GM12878 (cell line): ENCODE data around the gene CHD1. TPM values are rescaled to one million over a fixed set of nuclear protein-coding genes. Genes with fewer than 3 reads are reported as not detected.

Source experiments
- ATAC-seq: fragments of 200-7000 bp; cut with Tn5 transposase; 3 replicates; pipeline ENCODE4 v1.9.1; 2020; ENCODE audit warnings: mild to moderate bottlenecking, moderate library complexity
- BruUV-seq: library from RNA; stranded (reverse); fragments of 400-500 nt; replicated peaks from 2 replicates; lab custom pipeline; 2021; lab: Mats Ljungman, UMichigan
- CTCF ChIA-PET: fragments of 300-600 bp; sonication (Branson Sonifier 250); formaldehyde crosslinking; extraction: SDS; loops from one replicate; lab custom pipeline; 2021; ENCODE audit warnings: inconsistent platforms; lab: Yijun Ruan, JAX
- POLR2A ChIA-PET: fragments of 350-600 bp; formaldehyde crosslinking; extraction: SDS; loops from one replicate; lab custom pipeline; 2021; ENCODE audit warnings: inconsistent platforms; lab: Charles Lee
- RAD21 ChIA-PET: fragments of 300-600 bp; sonication (Branson Sonifier 250); formaldehyde crosslinking; loops from one replicate; lab custom pipeline; 2023; ENCODE audit warnings: antibody characterized with exemption; ENCODE audit not compliant: unreplicated experiment; lab: Charles Lee
- SMC1A ChIA-PET: fragments of 300-600 bp; sonication (Branson Sonifier 250); formaldehyde crosslinking; loops from one replicate; lab custom pipeline; 2023; ENCODE audit not compliant: unreplicated experiment, uncharacterized antibody; lab: Charles Lee
- DNase-seq: peaks from one replicate; pipeline ENCODE4 v3.0.0-alpha.2; 2011; ENCODE audit warnings: low read depth, low spot score
- FAIRE-seq: peaks from 3 replicates; lab custom pipeline; 2011; peaks lifted over from hg19 to GRCh38; lab: Jason Lieb, UNC
- H2AFZ ChIP-seq: 2 replicates; pipeline ENCODE4 v1.6.0; 2011; ENCODE audit warnings: low read depth, low read length, control low read depth; ENCODE audit not compliant: control insufficient read depth
- H3K27ac ChIP-seq: 2 replicates; pipeline ENCODE4 v1.5.1; 2011; ENCODE audit warnings: control low read depth; ENCODE audit not compliant: control insufficient read depth, insufficient read depth
- H3K27me3 ChIP-seq, 2 experiments: replicated peaks in 1 of 2; 2 replicates each; pipeline versions ENCODE4 v1.6.0 to v1.6.1; 2011; ENCODE audit warnings: low read length in 1 of 2; ENCODE audit not compliant: control insufficient read depth in 2 of 2, insufficient read depth in 2 of 2
- H3K36me3 ChIP-seq, 2 experiments: 2 replicates each; pipeline ENCODE4 v1.5.1; 2011; ENCODE audit warnings: low read length in 1 of 2; ENCODE audit not compliant: control insufficient read depth in 2 of 2, insufficient read depth in 2 of 2
- H3K4me1 ChIP-seq: 2 replicates; pipeline ENCODE4 v1.6.1; 2011; ENCODE audit warnings: mild to moderate bottlenecking, low read length, moderate library complexity, mixed read lengths; ENCODE audit not compliant: control insufficient read depth, insufficient read depth
- H3K4me2 ChIP-seq: 2 replicates; pipeline ENCODE4 v1.6.0; 2011; ENCODE audit warnings: control low read depth; ENCODE audit not compliant: control insufficient read depth, insufficient read depth
- H3K4me3 ChIP-seq: fragments of 200-600 bp; sonication (generic); 2 replicates; pipeline ENCODE4 v1.5.1; 2016
- H3K79me2 ChIP-seq: 2 replicates; pipeline ENCODE4 v1.6.0; 2011; ENCODE audit warnings: low read length; ENCODE audit not compliant: control insufficient read depth, insufficient read depth
- H3K9ac ChIP-seq: 2 replicates; pipeline ENCODE4 v1.8.0; 2011; ENCODE audit warnings: low read length, control low read depth, mixed read lengths; ENCODE audit not compliant: control insufficient read depth, insufficient read depth
- H3K9me3 ChIP-seq: replicated peaks from 3 replicates; pipeline ENCODE4 v1.5.1; 2011; ENCODE audit warnings: mild to moderate bottlenecking, low read length; ENCODE audit not compliant: control insufficient read depth, insufficient read depth
- H4K20me1 ChIP-seq: 2 replicates; pipeline ENCODE4 v1.6.0; 2011; ENCODE audit not compliant: control insufficient read depth, insufficient read depth
- BCLAF1 ChIP-seq: fragments of 450-650 bp; IDR thresholded peaks from 2 replicates; pipeline ENCODE4 v1.6.1; 2017; ENCODE audit warnings: antibody characterized with exemption, mild to moderate bottlenecking, moderate library complexity
- BHLHE40 ChIP-seq, 2 experiments: fragments of 450-650 bp in 1 of 2; IDR thresholded peaks; 2 replicates each; pipeline ENCODE4 v1.6.1; 2011 to 2017; ENCODE audit warnings: low read depth in 2 of 2, borderline replicate concordance in 1 of 2, improper control_type of control experiment in 1 of 2, low read length in 1 of 2, mild to moderate bottlenecking in 1 of 2
- BRCA1 ChIP-seq: IDR thresholded peaks from 2 replicates; pipeline ENCODE4 v1.6.1; 2011; ENCODE audit warnings: low read depth, low read length, improper control_type of control experiment
- E4F1 ChIP-seq: fragments of 450-650 bp; IDR thresholded peaks from 2 replicates; pipeline ENCODE4 v1.6.1; 2018; ENCODE audit warnings: borderline replicate concordance, mild to moderate bottlenecking; ENCODE audit not compliant: partially characterized antibody
- POLR2AphosphoS5 ChIP-seq: IDR thresholded peaks from 2 replicates; pipeline ENCODE4 v1.6.1; 2011; ENCODE audit warnings: mild to moderate bottlenecking, low read length, inconsistent platforms
- SUPT20H ChIP-seq: IDR thresholded peaks from 2 replicates; pipeline ENCODE4 v1.6.1; 2011; ENCODE audit warnings: low read depth, mild to moderate bottlenecking, low read length, moderate library complexity, borderline replicate concordance; ENCODE audit not compliant: control insufficient read depth
- ZBTB40 ChIP-seq: fragments of 450-650 bp; IDR thresholded peaks from 2 replicates; pipeline ENCODE4 v1.6.1; 2016; ENCODE audit warnings: mild to moderate bottlenecking, moderate library complexity, borderline replicate concordance
- in situ Hi-C: fragments of 300-500 bp; cut with MboI; formaldehyde crosslinking; loops from 9 replicates; pipeline ENCODE4 v1.14.3; 2018; ENCODE audit warnings: mixed read lengths
- intact Hi-C: fragments of 100-400 bp; cut with micrococcal nuclease; formaldehyde crosslinking; loops from one replicate; pipeline ENCODE4 v1.14.2; 2022; ENCODE audit not compliant: unreplicated experiment
- polyA plus RNA-seq, 11 experiments: library from polyadenylated mRNA; depleted of rRNA in 4 of 11; unstranded in 6 of 11; stranded (reverse) in 5 of 11; fragments of >200 nt; fragmentation: Nextera tagmentation in 4 of 11; fragmentation: Illumina TruSeq in 1 of 11; extraction: Ambion mirVana in 4 of 11; extraction: Trizol in 1 of 11; gene quantifications; 1 replicate in 1 of 11; 2 replicates in 10 of 11; pipeline versions ENCODE4 v1.2.1 to v1.2.3, GENCODE V29; 2011 to 2016; ENCODE audit warnings: inconsistent platforms in 2 of 11, missing spikeins in 2 of 11, low read depth in 1 of 11
- total RNA-seq, 4 experiments: library from RNA; depleted of rRNA in 3 of 4; stranded (reverse); fragments of >200 nt in 3 of 4; fragmentation: Illumina TruSeq in 1 of 4; extraction: Trizol in 1 of 4; gene quantifications; 2 replicates each; pipeline versions ENCODE4 v1.2.1 to v1.2.3, GENCODE V29; 2013 to 2021

Gene CHD1
- total and polyA plus RNA-seq, 10 of the 15 experiments (the other 5 are each of a cell fraction or from before 2014, with no cell fraction given) = 25.5 to 158 (median 50.5) TPM

- no TSS peak for BruUV-seq
- Histone ChIP-seq H3K36me3 (no peaks in the 10 kb centered on the region), H3K27me3 (no peaks in the 10 kb centered on the region), H3K4me3 (no peak overlapping the region), H3K79me2 (no peaks in the 10 kb centered on the region), H3K4me1 (no peaks in the 10 kb centered on the region), H4K20me1 (no peaks in the 10 kb centered on the region), H2AFZ (no peak overlapping the region), H3K27ac (no peak overlapping the region), H3K9me3 (no peaks in the 10 kb centered on the region), H3K9ac (no peak overlapping the region), H3K4me2 (no peak overlapping the region)
- ChIA-PET RAD21 (no interaction called here), SMC1A (interaction anchor here (0.6 to 1.3 kb wide), 3 partner anchors 32 to 60 kb away, joined by 3 to 4 read pairs (median 3); no protein-coding TSS in a partner anchor), CTCF (interaction anchor here (1.1 kb wide), 1 partner anchor 68 kb away, joined by 5 read pairs; no protein-coding TSS in a partner anchor), POLR2A (no interaction called here)
- FAIRE-seq (no peak), DNase-seq (no peak), ATAC-seq (no peak)
- TF ChIP-seq E4F1 (no peak), BHLHE40 (IDR thresholded peaks at IDR 0.05; ENCODE audit: borderline replicate concordance in 1 of 2, low read depth in 2 of 2, low read length in 1 of 2) (no peak), ZBTB40 (no peak), BCLAF1 (no peak), SUPT20H (no peak), BRCA1 (no peak), POLR2AphosphoS5 (no peak)
- in situ Hi-C loops = no loop called here
- intact Hi-C loops = no loop called here
Measured at GRCh38 chr5:98964621-98965020, 35.8 kb upstream of the CHD1 start.
